Activated naive CD4-positive, alpha-beta T cell treated with anti-CD3 and anti-CD28 coated beads, Interleukin-2, amount 50 U/mL, for 24 hours (primary cell): Measurements from ENCODE around the gene CHD9.
"Not testable (repeated sequence)": the region's sequence is repeated elsewhere in the genome, so short reads cannot be mapped to it uniquely, and the experiment has no call there.

ENCODE experiments used
- H3K27ac Mint-ChIP-seq: one replicate; pipeline ENCODE4 v1.8.0; 2021; ENCODE audit warnings: mild to moderate bottlenecking, mixed read lengths
- H3K27me3 Mint-ChIP-seq: one replicate; pipeline ENCODE4 v1.8.0; 2021; ENCODE audit warnings: mixed read lengths
- H3K36me3 Mint-ChIP-seq: one replicate; pipeline ENCODE4 v1.8.0; 2021; ENCODE audit warnings: mixed read lengths
- H3K4me1 Mint-ChIP-seq: one replicate; pipeline ENCODE4 v1.8.0; 2021; ENCODE audit warnings: mixed read lengths
- H3K4me3 Mint-ChIP-seq: one replicate; pipeline ENCODE4 v1.8.0; 2021; ENCODE audit warnings: mild to moderate bottlenecking, mixed read lengths
- H3K9me3 Mint-ChIP-seq: one replicate; pipeline ENCODE4 v1.8.0; 2021; ENCODE audit warnings: mixed read lengths

The CHD9 gene

DNA sequence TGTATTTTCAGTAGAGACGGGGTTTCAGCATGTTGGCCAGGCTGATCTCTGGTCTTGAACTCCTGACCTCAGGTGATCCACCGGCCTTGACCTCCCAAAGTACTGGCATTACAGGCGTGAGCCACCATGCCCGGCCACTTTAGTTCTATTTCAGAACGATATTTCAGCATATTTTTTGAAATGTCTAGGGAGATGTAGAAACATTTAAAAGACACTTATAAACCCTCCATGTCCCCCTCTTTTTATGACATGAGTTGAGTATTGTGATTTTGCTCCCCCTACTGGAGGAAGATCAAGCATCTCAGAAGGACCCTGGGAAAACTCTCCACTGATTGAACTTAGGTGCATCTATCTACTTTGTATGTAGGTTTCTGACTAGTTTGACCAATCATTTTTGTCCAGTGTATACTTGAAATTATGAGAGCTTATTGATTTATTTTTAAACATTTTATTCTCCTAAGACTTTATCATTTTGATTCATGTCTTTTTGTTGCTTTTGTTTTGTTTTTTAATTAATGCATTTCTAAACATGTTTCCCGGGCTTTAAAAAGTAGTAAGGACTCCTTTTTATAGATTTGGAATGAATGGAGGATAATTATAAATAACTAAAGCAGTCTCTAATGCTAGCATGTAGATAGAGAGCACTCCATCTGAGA is 105.1 kb downstream of the CHD9 start:
- H3K27ac Mint-ChIP-seq: no peak overlapping the region
- H3K27me3 Mint-ChIP-seq: no peaks in the 10 kb centered on the region
- peaks cover 22% of the 10 kb centered on the region for H3K36me3 Mint-ChIP-seq
- no peak overlapping the region for H3K4me3 Mint-ChIP-seq
- no peaks in the 10 kb centered on the region for H3K9me3 Mint-ChIP-seq
- peaks cover 2% of the 10 kb centered on the region for H3K4me1 Mint-ChIP-seq

DNA sequence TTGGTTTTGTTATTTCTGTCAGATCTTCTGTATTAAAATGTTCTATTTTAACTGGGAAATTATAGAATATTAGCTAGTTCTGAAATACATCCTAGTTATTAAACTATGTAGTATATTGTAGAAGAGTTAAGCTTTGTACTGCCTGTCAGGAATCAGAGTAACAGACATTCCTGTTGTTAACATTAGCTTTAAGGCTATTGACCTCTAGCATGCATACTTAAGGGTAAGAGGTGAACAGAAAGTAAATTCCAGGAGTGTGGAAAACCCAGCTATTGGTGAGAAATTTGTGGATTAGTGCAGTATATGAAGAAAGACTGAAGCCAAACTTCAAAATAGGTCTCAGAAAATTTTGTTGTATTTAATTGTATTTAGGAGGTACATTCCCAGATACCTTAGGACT is 111.3 kb downstream of the CHD9 start:
- Mint-ChIP-seq H3K4me1 (peaks cover 22% of the 10 kb centered on the region), H3K36me3 (peaks cover 6% of the 10 kb centered on the region), H3K27ac (no peak overlapping the region), H3K9me3 (no peaks in the 10 kb centered on the region), H3K27me3 (no peaks in the 10 kb centered on the region), H3K4me3 (no peak overlapping the region)

DNA sequence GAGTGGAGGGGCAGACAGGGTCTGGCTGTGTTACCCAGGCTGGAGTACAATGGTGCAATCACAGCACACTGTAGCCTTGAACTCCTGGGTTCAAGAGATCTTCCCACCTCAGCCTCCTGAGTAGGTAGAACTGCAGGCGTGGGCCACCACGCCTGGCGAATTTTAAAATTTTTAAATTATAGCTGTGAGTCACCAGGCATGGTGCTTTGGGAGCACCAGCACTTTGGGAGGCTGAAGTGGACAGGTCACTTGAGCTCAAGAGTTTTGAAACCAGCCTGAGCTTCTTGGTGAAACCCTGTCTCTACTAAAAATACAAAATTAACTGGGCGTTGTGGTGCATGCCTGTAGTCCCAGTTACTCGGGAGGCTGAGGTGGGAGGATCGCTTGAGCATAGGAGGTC is 114.0 kb downstream of the CHD9 start:
- no peaks in the 10 kb centered on the region for H3K27me3 Mint-ChIP-seq
- H3K4me1 Mint-ChIP-seq: peaks cover 27% of the 10 kb centered on the region
- no peaks in the 10 kb centered on the region for H3K9me3 Mint-ChIP-seq
- no peak overlapping the region for H3K27ac Mint-ChIP-seq
- H3K4me3 Mint-ChIP-seq: no peak overlapping the region
- peaks cover 9% of the 10 kb centered on the region for H3K36me3 Mint-ChIP-seq

DNA sequence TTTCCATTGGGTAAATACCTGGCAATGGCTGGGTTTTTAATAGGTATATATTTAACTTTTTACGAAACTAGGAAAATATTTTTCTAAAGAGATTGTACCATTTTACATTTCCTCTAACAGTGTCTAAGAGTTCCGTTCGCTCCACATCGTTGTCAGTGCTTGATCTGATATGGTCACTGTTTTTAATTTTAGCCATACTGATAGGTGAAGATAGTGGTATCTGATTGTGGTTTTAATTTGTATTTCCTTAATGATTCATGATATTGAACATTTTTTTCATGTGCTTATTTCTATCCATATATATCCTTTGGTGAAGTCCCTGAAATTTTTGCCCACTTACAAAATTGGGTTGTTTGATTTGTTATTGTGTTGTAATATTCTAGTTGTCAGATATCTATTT is 117.7 kb downstream of the CHD9 start:
- H3K9me3 Mint-ChIP-seq: no peaks in the 10 kb centered on the region
- no peak overlapping the region for H3K27ac Mint-ChIP-seq
- H3K36me3 Mint-ChIP-seq: peaks cover 11% of the 10 kb centered on the region
- H3K4me1 Mint-ChIP-seq: peaks cover 12% of the 10 kb centered on the region
- H3K4me3 Mint-ChIP-seq: no peak overlapping the region
- H3K27me3 Mint-ChIP-seq: no peaks in the 10 kb centered on the region

DNA sequence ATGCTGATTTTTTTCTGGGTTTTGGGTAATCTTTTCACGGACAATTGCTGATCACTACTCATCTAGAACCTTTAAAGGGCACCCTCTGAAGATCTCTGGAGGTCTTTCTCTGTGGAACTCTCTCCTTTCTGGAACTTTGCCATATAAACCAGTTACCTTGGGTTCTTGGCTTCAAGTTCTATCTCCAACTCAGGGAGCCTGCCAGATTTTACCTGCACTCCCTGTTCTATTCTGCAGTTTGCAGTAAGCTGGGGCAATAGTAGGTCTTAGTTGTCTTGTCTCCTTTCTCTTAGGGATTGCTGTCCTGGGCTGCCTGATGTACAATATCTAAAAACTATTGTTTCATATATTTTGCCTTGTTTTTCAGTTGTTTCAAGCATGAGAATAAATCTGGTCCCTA is 120.3 kb downstream of the CHD9 start:
- Mint-ChIP-seq H3K27me3 (no peaks in the 10 kb centered on the region), H3K9me3 (no peaks in the 10 kb centered on the region), H3K36me3 (peaks cover 10% of the 10 kb centered on the region), H3K4me1 (peaks cover 5% of the 10 kb centered on the region), H3K27ac (no peak overlapping the region), H3K4me3 (no peak overlapping the region)

DNA sequence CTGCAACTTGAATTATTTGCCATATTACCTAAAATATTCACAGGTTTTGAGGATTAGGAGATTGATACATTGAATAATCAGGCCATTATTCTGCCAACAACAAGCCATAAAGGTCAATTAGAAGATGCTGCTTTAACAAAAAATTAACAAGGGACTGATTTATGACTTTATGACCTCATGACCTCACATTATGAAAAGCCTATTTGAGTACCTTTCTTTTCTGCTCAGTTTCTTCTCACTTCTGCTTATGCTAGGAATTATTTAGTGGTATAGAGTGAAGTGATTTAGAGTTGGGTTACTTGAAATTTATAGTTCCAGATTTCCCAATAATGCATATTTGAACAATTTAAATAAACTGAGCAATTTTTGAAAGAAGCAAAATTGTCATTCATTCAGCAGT is 121.6 kb downstream of the CHD9 start:
- Mint-ChIP-seq H3K27ac (no peak overlapping the region), H3K9me3 (no peaks in the 10 kb centered on the region), H3K27me3 (no peaks in the 10 kb centered on the region), H3K4me3 (no peak overlapping the region), H3K36me3 (peaks cover 10% of the 10 kb centered on the region), H3K4me1 (peaks cover 5% of the 10 kb centered on the region)

DNA sequence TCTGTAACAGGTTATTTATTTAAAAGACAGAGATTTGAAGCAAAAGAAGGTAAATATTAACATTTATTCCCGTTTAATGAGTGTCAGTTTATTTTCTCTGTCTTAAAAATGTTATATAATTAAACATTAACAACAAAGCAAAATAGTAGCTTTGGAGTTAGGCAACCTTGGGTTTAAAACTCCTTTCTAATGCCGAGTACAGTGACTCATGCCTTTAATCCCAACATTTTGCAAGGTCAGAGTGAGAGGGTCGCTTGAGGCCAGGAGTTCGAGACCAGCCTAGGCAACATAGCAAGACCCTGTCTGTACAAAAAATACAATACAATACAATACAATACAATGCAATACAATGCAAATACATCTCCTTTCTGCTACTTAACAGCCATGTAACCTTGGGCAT is 128.7 kb downstream of the CHD9 start:
- H3K9me3 Mint-ChIP-seq: peaks cover 8% of the 10 kb centered on the region
- H3K27ac Mint-ChIP-seq: no peak overlapping the region
- H3K4me1 Mint-ChIP-seq: peaks cover 3% of the 10 kb centered on the region
- peaks cover 27% of the 10 kb centered on the region for H3K36me3 Mint-ChIP-seq
- H3K27me3 Mint-ChIP-seq: no peaks in the 10 kb centered on the region
- H3K4me3 Mint-ChIP-seq: no peak overlapping the region

DNA sequence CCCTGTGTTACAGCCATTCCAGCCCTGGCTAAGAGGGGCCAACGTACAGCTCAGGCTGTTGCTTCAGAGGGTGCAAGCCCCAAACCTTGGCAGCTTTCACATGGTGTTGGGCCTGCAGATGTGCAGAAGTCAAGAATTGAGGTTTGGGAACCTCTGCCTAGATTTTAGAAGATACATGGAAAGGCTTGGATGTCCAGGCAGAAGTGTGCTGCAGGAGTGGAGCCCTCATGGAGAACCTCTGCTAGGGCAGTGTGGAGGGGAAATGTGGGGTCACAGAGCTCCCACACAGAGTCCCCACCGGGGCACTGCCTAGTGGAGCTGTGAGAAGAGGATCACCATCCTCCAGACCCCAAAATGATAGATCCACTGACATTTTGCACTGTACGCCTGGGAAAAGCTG is 130.9 kb downstream of the CHD9 start:
- H3K4me3 Mint-ChIP-seq, H3K9me3 Mint-ChIP-seq, H3K4me1 Mint-ChIP-seq, H3K27ac Mint-ChIP-seq, H3K27me3 Mint-ChIP-seq: not testable (repeated sequence)
- H3K36me3 Mint-ChIP-seq: peaks cover 27% of the 10 kb centered on the region

DNA sequence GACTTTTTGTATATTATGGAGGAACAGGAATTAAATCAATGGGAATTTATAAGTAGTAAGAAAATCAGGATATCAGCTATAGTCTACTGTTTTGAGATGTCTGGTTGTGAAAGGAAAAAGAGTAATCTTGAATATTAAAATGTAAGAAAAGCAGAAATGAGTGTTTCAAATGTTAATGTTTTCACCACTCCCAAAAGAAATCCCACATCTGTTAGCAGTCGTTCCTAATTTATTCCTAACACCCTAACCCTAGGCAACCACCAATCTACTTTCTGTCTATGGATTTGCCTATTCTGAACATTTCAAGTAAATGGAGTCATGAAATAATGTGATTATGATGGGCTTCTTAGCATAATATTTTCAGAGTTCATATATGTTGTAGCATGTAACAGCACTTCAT is 133.0 kb downstream of the CHD9 start:
- Mint-ChIP-seq H3K9me3 (peaks cover 8% of the 10 kb centered on the region), H3K27me3 (no peaks in the 10 kb centered on the region), H3K27ac (no peak overlapping the region), H3K36me3 (peaks cover 25% of the 10 kb centered on the region), H3K4me1 (peaks cover 9% of the 10 kb centered on the region), H3K4me3 (no peak overlapping the region)

DNA sequence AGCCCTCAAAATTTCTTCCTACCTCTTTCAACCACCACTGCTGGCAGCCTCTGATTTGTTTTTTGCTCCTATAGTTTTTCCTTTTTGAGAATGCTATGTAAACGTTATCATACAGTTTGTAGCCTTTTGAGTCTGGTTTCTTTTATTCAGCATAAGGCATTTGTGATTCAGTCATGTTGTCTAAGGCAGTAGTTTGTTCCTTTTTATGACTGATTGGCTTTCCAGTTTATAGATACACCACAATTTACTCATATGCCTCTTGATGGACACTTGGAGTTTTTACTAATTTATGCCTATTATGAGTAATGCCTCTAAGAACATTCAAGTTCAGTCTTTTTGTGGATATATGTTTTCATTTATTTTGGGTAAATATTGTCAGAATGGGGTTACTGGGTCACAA is 136.6 kb downstream of the CHD9 start:
- H3K9me3 Mint-ChIP-seq: no peaks in the 10 kb centered on the region
- no peak overlapping the region for H3K4me3 Mint-ChIP-seq
- H3K27me3 Mint-ChIP-seq: no peaks in the 10 kb centered on the region
- peaks cover 9% of the 10 kb centered on the region for H3K4me1 Mint-ChIP-seq
- H3K36me3 Mint-ChIP-seq: peaks cover 10% of the 10 kb centered on the region
- no peak overlapping the region for H3K27ac Mint-ChIP-seq

DNA sequence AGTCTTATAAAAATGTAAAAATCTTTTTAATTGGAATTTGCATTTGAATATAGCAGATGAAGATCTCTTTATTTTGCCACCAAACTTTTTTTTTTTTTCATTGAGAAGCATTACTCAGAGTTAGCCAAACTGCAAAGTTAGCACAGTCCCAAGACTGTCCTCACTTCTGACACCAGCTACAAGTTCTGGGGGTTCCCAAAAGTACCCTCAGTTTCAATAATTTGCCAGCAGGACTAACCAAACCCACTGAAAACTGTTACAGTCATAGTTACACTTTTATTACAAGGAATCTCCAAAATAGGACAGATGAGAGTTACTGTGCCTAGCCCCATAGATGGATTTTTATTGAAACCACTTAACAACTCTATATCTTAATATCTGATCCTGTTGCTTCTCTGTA is 144.1 kb downstream of the CHD9 start:
- H3K27me3 Mint-ChIP-seq: no peaks in the 10 kb centered on the region
- peaks cover 5% of the 10 kb centered on the region for H3K36me3 Mint-ChIP-seq
- no peaks in the 10 kb centered on the region for H3K4me1 Mint-ChIP-seq
- H3K4me3 Mint-ChIP-seq: no peak overlapping the region
- no peaks in the 10 kb centered on the region for H3K9me3 Mint-ChIP-seq
- H3K27ac Mint-ChIP-seq: no peak overlapping the region

DNA sequence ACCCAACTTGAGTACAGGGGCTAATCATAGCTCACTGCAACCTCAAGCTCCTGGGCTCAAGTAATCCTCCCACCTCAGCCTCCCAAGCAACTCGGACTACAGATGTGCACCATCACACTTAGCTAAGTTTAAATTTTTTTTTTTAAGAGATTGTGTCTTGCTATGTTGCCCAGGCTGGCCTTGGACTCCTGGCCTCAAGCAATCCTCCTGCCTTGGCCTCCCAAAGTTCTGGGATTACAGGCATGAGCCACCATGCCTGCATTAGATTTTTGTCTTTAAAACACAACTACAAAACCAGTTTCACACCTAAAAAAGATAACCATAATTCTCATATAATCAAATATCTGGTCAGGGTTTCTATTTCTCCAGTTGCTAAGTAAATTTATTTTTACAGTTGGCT is 147.1 kb downstream of the CHD9 start:
- Mint-ChIP-seq H3K4me3 (no peak overlapping the region), H3K36me3 (peaks cover 7% of the 10 kb centered on the region), H3K27me3 (no peaks in the 10 kb centered on the region), H3K27ac (no peak overlapping the region), H3K4me1 (peaks cover 6% of the 10 kb centered on the region), H3K9me3 (no peaks in the 10 kb centered on the region)

DNA sequence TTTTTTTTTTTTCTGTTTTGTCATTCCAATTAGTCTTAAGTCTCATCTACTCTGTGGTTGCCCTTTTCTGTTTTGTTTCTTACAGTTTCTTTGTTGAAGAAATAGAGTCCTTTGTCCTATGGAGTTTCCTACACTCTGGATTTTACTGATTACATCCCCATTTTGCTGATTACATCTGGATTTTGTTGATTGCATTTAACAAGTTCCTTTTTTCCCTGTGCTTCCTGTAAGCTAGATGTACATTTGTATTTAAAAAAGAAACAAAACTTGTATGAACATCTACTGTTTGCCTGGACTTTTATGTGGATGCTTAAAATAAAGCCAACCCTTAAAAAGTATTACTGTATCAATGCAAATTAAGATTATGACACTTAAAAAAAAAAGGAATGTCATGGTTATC is 147.6 kb downstream of the CHD9 start:
- no peaks in the 10 kb centered on the region for H3K27me3 Mint-ChIP-seq
- H3K4me1 Mint-ChIP-seq: peaks cover 8% of the 10 kb centered on the region
- H3K27ac Mint-ChIP-seq: no peak overlapping the region
- H3K36me3 Mint-ChIP-seq: peaks cover 7% of the 10 kb centered on the region
- no peak overlapping the region for H3K4me3 Mint-ChIP-seq
- H3K9me3 Mint-ChIP-seq: no peaks in the 10 kb centered on the region

DNA sequence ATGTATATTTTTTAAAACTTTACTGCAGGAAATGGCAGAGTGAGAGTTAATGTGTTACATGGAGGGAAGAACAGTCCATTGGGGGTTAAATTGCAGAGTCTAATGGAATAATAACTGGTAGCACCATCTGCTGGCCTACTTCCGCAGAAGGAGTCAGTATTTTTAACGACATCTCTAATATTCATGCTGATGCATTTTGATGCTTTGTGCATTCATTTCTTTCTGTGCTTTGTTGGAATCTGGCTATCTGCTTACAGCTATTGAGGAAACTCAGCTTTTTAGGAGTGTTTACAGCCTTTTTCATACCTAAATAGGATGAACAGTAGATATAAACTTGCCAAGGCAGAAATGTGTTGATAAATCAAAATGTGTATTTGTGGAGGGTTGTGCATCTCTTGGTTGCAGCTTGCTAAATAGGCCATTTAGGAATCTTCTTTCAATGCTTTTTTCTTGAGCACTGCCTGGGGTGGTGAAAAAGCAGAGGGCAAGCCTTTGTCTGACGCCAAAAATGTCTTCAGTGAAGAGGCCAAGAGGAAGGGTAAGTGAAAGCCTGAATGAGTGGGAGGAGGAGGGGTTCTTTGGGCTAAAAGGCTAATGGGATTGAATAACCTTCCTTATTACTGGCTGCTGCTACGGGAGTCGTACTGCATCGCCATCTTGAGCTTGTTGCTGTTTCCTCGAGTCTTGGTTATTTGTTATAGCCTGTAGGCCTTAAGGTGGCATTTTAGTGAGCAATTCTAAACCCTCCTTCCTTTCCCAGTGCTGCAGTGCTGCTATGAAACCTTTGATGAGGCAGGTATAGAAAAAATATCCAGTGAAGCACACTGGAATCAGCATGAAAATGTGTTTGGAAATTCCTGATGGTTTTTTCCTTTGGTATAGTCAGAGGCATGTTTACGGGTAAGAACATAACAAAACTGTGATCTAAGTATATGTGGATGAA is 153.3 kb downstream of the CHD9 start:
- Mint-ChIP-seq H3K27ac (peak overlapping the region; percentile 84), H3K4me1 (peaks cover 18% of the 10 kb centered on the region), H3K36me3 (peaks cover 8% of the 10 kb centered on the region), H3K27me3 (no peaks in the 10 kb centered on the region), H3K4me3 (peak overlapping the region; percentile 79), H3K9me3 (no peaks in the 10 kb centered on the region)

DNA sequence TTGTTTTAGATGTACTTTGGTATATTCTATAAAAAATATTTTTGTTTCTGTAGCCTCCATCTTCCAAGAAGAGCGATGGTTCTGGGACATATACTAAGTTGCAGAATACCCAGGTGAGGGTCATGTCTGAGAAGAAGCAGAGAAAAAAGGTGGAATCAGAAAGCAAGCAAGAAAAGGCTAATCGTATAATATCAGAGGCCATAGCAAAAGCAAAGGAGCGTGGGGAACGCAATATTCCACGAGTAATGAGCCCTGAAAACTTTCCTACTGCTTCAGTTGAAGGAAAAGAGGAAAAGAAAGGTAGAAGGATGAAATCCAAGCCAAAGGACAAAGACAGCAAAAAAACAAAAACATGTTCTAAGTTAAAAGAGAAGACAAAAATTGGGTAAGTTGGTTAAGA is 154.6 kb downstream of the CHD9 start:
- Mint-ChIP-seq H3K9me3 (no peaks in the 10 kb centered on the region), H3K36me3 (peaks cover 5% of the 10 kb centered on the region), H3K4me1 (peaks cover 21% of the 10 kb centered on the region), H3K27ac (no peak overlapping the region), H3K4me3 (peak overlapping the region; percentile 45), H3K27me3 (no peaks in the 10 kb centered on the region)

DNA sequence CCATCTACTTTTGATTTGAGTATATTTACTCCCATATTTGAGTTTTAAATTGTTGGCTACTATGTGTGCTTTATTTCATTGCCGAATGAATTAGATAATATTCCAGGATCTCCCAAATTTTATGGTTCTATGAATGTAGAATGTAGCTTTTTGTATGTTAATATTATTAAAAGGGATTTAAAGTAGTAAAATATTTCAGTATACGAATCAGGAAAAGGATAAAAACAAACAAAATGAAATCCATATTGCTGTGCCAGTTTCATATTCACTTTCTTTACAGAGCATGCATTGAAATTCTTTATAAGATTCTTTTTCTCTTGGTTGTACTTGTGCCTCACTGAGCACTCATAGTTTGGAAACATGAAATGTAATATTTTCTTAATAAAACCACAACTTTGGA is 155.1 kb downstream of the CHD9 start:
- Mint-ChIP-seq H3K4me3 (no peak overlapping the region), H3K4me1 (peaks cover 21% of the 10 kb centered on the region), H3K9me3 (no peaks in the 10 kb centered on the region), H3K27ac (no peak overlapping the region), H3K36me3 (peaks cover 5% of the 10 kb centered on the region), H3K27me3 (no peaks in the 10 kb centered on the region)
